Upper lobe of left lung (tissue), 4 donors: ENCODE results near the gene COX4I1.

Experiments used
- POLR2A ChIP-seq, 4 donors: fragments of 450-650 bp; IDR thresholded peaks; one replicate each; pipeline ENCODE4 v1.5.1; 2016 to 2017; ENCODE audit warnings: antibody characterized with exemption in 4 of 4, mild to moderate bottlenecking in 2 of 4
- TF ChIP-seq, protein P1 (sequence below), 6 experiments: fragments of 450-650 bp in 4 of 6; fragments of 200-600 bp in 2 of 6; sonication (generic) in 2 of 6; IDR thresholded peaks; one replicate each; pipeline ENCODE4 v1.5.1; 2016 to 2019; ENCODE audit warnings: antibody characterized with exemption in 6 of 6

DNA sequence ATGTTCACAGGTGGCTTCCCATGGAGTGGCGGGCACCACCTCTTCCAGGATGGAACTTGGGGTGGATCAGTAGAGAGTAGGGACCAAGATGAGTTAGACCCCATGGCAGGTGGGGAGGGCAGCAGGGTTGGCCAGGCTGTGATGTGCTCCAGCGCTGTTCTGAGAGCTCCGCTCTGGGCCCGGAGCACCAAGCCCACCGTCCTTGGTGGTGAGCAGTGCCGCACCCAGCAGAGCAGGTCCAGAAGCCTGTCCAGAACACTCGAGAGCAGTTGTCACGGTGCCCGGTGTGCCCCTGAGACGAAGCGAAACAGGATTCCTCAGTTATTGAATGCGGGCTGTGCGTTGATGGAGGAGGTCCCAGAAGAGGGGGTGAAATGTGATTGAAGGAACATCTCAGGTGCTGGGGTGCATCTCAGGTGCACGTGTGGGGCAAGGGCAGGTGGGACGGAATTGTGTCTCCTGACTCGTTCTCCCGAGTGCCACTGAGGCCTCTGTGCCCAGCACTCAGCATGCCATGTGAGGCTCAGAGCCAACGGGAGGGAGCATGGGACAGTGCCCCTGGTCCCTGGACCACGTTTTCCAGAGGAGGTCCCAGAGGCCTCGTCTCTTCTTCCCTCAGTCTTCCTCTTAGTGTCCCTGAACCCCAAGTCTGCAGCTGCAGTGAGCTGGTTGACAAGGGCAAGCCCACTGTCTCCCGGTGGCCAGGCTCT is 39.5 kb downstream of the COX4I1 start:
- TF ChIP-seq, protein P1, sequence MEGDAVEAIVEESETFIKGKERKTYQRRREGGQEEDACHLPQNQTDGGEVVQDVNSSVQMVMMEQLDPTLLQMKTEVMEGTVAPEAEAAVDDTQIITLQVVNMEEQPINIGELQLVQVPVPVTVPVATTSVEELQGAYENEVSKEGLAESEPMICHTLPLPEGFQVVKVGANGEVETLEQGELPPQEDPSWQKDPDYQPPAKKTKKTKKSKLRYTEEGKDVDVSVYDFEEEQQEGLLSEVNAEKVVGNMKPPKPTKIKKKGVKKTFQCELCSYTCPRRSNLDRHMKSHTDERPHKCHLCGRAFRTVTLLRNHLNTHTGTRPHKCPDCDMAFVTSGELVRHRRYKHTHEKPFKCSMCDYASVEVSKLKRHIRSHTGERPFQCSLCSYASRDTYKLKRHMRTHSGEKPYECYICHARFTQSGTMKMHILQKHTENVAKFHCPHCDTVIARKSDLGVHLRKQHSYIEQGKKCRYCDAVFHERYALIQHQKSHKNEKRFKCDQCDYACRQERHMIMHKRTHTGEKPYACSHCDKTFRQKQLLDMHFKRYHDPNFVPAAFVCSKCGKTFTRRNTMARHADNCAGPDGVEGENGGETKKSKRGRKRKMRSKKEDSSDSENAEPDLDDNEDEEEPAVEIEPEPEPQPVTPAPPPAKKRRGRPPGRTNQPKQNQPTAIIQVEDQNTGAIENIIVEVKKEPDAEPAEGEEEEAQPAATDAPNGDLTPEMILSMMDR (IDR thresholded peaks at IDR 0.05), result no peak
- TF ChIP-seq POLR2A (IDR thresholded peaks at IDR 0.05), result no peak
